ENCODE results near the gene SVOPL.
"Not testable (repeated sequence)": the region's sequence is repeated elsewhere in the genome, so short reads cannot be mapped to it uniquely, and the experiment has no call there.

Gene SVOPL

DNA sequence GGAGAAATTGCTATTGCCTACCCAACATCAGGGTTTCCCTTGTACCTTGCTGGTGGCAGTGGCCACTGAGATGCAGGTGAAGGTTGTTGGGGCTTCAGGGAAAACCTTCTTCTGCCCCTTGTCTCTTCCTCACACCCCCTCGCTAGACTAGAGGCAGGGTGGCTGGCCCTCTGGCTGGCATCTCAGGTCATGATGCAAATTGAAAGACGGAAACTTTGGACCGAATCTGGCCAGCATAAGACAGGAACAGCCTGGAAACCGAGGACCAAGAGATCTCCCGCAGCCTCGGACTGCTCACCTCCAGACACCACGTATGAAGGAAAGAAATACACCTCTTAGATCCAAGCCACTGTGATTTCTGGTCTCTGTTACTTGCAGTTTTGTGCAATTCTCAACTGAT lies 2.9 kb downstream of the SVOPL start:
- DNase-seq: no peak

DNA sequence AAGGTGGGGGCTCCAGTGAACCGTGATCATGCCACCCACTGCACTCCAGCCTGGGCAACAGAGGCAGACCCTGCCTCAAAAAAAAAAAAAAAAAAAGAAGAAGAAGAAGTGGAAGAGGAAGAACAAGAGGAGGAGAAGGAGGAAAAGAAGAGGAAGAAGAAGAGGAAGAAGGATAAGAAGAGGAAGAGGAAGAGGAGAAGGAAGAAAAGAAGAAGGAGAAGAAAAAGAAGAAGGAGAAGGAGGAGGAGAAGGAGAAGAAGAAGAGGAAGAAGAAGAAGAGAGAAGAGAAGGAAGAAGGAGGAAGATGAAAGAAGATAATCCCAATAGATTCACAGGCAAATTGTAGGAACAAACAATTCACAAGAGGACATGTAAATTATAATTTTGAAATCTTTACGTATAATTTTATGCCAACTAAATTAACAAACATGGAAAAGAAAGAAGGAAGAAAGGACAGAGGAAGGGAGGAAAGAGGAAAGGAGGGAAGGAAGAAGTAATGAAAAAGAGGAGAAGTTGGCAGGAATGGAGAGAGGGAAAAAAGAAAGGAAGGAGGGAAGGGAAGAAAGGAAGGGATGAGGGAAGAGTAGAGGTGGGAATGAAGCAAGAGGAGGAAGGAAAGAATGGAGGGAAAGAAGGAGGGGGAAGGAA lies 3.5 kb downstream of the SVOPL start:
- no peak for DNase-seq

- not testable (repeated sequence) for DNase-seq
Observed at GRCh38 chr7:138695776-138696175, 5.4 kb downstream of the SVOPL start.

- DNase-seq: no peak
Observed at GRCh38 chr7:138695106-138695505, 6.1 kb downstream of the SVOPL start.

GRCh38 chr7:138691178-138691577 lies 10.0 kb downstream of the SVOPL start:
- DNase-seq: no peak

- DNase-seq: no peak
Observed at GRCh38 chr7:138690495-138690894, 10.7 kb downstream of the SVOPL start.

DNA sequence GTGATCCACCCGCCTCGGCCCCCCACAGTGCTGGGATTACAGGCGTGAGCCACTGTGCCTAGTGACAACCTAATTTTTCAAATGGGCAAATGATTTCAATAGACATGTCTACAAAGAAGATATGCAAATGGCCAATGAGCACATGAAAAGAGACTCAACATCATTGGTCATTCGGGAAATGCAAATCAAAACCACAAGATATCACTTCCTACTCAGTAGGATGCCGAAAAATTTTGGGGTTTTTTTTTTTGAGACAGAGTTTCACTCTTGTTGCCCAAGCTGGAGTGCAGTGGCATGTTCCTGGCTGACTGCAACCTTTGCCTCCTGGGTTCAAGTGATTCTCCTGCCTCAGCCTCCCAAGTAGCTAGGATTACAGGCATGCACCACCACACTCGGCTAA lies 13.1 kb downstream of the SVOPL start:
- DNase-seq: not testable (repeated sequence)

DNA sequence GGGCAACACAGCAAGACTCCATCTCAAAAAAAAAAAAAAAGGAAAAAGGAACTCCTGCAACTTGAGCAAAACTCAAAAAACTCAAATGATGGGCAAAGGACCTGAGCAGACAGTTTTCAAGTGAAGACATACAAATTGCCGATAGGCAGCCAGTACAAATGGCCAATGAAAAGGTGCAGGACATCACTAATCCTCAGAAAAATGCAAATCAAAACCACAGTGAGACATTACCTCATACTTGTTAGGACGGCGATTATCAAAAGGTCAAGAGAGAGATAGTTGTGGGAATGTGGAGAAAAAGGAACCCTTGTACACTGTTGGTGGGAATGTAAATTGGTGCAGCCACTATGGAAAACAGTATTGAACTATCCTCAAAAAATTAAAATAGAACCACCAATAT lies 16.8 kb downstream of the SVOPL start:
- DNase-seq: no peak

DNA sequence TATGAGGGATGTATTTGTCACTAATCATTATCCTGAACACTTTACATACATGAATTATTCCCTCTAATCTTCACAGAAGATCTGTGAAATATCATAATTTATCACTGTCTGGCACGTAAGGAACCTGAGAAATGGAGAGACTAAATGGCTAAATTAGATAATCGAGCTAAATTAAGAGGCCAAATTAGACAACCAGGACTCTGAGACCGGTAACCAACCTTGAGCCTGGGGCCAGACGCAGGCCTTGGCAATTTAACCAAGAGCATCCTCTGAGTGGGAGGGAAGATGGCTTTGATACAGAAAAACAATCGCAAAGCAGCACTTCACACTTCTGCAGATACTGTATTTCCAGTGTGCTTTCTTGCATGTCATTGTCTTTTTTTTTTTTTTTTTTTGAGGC lies 21.4 kb downstream of the SVOPL start:
- DNase-seq: no peak

DNA sequence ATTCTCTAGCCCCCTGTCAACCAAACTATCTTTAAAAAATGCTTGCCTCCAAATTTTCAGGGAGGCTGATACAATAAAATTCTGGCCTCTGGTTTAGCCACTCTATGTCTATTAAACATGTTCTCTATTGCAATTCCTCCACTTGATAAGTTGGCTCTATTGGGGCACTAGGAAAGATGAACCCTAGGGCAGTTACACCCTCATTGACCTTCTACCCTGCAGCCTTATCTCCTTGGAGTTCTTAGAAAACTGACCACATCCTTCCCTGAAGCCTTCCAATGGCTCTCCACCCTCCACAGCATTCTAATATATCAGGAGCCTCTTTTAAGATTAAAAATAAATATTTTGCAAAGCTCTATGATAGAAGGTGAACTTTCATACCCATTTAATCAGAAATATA lies 30.6 kb downstream of the SVOPL start:
- no peak for DNase-seq

DNA sequence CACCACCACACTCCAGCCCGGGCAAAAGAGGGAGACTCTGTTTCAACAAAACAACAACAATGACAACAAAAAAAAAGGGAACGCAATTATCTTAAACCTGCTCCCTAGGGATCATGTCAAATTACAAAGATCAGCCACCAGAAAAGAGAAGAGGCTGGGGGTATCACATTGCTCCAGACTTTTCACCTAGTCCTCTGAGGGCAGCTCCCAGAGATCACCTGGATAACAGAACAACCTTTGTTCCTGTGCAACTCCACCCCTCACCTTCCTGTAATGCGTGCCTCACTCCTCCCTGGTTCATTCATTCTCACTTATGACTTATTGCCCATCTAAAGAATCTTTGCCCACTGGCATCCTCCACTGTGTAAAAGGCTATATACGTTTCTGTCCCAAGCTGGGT lies 31.8 kb downstream of the SVOPL start:
- no peak for DNase-seq

DNA sequence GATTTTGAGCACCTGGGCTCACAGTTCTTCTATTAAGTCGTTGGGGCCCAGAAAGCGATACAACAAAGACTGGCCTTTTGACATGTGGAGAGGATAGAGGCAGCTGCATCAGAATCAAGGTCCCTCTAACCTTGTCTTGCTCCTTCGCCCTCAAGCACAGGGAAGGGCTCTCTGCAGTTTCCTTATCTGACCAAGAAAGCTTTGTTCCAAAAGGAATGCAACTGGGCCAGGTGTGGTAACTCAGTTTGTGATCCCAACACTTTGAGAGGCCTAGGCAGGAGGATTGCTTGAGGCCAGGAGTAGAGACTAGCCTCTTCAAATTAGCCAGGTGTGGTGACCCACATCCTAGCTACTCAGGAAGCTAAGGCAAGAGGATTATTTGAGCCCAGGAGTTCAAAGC lies 32.2 kb downstream of the SVOPL start:
- no peak for DNase-seq

DNA sequence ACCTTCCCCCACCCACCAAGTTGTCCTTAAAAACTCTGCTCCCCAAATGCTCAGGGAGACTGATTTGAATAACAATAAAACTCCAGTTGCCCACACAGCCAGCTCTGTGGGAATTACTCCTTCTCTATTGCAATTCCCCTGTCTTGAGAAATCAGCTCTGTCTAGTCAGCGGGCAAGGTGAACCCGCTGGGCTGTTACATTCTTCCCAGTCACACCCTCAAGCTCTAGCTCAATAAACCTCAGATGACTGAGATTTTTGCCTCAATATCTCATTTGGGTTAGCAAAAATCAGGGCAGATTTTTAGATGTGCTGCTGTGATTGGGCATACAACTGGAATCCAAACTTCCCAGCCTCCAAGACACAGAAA lies 32.9 kb downstream of the SVOPL start:
- DNase-seq: no peak

DNA sequence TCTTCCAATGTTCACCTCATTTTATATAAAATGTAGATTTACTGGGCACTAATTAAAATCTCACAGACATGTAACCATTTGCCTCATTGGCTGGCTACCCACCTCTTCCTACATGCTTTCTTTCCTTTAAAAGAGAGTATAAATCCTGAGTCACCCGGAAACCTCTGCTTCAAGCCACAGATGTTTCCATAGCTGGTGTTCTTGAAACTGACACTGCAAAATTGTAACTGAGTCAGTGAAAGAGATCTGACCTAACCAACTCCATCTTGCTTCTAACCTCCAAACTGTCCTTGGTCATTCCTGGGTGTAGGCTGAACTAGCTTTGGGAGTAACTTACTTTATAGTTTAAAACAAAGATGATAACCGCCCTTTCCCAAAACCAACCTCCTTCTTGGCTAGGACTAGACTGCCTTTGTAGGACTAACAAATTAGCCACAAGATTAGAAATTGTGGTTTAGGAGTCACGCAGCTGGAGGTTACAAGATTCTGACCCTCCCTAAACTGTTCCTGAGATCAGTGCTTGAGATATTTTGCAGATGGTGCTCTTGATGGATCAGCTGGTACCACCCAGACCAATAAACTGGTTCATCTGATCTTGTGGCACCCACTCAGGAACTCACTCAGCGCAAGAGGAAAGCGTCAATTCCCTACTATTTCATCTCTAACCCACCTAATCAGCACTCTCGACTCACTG lies 33.5 kb downstream of the SVOPL start:
- no peak for DNase-seq

GRCh38 chr7:138666385-138666784 lies 34.8 kb downstream of the SVOPL start:
- no peak for DNase-seq

- DNase-seq: no peak
Observed at GRCh38 chr7:138665669-138666140, 35.5 kb downstream of the SVOPL start.

GRCh38 chr7:138665249-138665648 lies 35.9 kb downstream of the SVOPL start:
- DNase-seq: peak; percentile 38

- DNase-seq: peak; percentile 40
Observed at GRCh38 chr7:138663725-138664710, 37.1 kb downstream of the SVOPL start.

DNA sequence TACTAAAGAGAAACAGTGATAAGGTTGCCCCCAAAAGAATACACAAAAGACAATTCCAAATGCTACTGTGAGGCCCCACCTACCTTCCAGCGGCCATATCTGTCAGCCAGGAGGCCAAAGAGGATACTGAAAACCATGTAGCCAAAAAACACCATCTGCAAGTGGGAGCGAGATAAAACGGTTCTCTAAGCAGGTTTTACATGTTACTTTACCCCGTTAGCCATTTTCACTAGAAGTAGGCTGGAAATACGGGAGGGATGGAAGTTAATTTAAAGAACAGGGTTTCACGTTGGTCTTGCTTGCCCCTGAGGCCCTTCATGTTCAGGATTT lies 38.2 kb downstream of the SVOPL start:
- DNase-seq: no peak

GRCh38 chr7:138662076-138662990 lies 38.8 kb downstream of the SVOPL start:
- no peak for DNase-seq

DNA sequence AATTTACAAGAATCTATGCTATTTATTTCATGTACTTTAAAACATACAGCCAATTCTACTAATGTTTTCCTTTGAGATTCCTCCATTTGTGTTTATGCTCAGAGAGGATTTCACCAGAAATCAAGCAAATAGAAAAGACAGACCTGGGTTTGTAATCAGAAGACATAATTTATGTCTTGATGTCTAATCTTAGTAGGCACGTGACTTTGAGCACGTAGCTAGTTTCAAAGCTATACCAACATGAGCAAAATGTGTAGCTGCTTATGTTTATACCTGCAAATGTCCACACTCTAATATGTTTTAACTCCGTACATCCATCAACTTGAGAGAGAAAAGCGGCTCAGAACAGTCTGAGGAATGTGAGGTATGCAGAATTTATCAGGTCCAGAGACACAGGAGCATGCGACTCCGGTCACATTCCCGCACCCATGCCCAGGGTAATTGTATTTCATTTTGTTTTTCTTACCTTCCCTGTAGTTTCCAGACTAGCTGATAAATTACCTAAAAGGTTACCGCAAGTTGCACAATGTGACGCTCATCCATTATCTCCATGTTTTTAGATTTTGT lies 40.0 kb downstream of the SVOPL start:
- DNase-seq: no peak

- no peak for DNase-seq
Observed at GRCh38 chr7:138658889-138659288, 42.3 kb downstream of the SVOPL start.

All from NCI-H146 (cell line).